Frontal cortex (tissue), 4 donors: Measurements from ENCODE around the gene CNGA1. TPM values are rescaled to one million over a fixed set of nuclear protein-coding genes. Genes with fewer than 3 reads are reported as not detected.
"Not testable (repeated sequence)": the region's sequence is repeated elsewhere in the genome, so short reads cannot be mapped to it uniquely, and the experiment has no call there.

Experiments
- DNase-seq, 2 donors: peaks; one replicate each; pipeline ENCODE4 v3.0.0; 2012; ENCODE audit warnings: low spot score in 2 of 2
- FAIRE-seq: peaks from 2 replicates; lab custom pipeline; 2012; peaks lifted over from hg19 to GRCh38; lab: Jason Lieb, UNC
- total RNA-seq: library from RNA; depleted of rRNA; stranded (reverse); fragments of >200 nt; gene quantifications from one replicate; pipeline ENCODE4 v1.2.3, GENCODE V29; 2014
- donor health status: control.
- donor health status: control.
- donor health status: control.

CNGA1 gene
- total RNA-seq, 1 donor from 2014 or later: 0.41 TPM

DNA sequence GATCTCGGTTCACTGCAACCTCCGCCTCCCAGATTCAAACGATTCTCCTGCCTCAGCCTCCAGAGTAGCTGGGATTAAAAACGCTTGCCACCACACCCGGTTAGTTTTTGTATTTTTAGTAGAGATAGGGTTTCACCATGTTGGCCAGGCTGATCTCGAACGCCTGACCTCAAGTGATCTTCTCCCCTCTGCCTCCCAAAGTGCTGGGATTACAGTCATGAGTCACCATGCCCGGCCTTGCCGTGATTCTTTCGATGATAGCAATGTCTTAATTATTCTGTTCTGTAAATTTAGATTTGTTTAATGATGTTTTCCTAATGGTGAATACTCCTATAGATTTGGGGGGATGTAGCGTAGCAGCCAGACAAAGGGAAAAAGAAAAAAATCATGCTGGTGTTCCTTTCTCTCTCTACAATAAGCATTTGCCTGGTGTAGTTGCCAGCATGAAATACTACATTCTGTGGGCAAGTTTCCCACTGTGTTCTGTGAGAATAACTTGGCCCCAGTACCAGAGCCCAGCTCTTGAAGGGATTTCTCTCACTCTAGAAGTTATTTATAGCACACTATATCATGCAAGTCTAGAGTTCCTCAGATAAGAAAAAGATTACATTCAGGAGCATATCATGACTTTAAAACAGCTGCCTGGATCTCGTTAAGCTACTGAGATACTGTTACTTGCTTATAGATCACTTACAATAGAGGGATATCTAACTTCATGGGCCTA lies 15.5 kb upstream of the CNGA1 start:
- FAIRE-seq (no peak), DNase-seq (no peak)

DNA sequence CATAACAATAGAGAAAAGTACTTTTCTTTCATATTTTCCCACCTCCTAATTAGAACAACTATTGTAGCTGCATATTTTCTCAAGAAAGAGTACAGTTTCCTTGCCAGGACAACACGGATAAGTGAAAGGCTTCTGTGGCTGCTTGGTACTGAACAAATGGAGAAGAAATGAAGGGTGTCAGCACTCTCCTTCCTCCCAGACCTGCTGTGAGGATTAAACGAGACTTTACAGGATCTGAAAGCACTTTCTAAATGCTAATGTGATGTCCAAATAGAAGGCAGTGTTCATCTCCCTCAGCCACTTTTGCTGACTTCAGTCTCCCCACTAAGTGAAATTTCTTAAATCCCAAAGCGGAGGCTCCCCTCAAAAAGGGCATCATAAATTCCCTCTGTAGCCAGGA lies 14.0 kb upstream of the CNGA1 start:
- DNase-seq (no peak), FAIRE-seq (no peak)

DNA sequence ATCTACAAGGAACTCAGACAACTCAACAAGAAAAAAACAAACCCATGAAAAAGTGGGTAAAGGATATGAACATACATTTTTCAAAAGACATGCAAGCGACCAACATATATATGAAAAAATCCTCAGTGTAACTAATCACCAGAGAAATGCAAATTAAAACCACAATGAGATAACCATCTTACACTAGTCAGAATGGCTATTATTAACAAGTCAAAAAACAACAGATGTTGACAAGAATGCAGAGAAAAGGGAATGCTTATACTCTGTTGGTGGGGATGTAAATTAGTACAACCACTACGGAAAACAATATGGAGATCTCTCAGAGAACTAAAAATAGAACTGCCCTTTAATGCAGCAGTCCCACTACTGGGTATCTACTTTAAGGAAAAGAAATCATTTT lies 12.2 kb upstream of the CNGA1 start:
- no peak for FAIRE-seq

DNA sequence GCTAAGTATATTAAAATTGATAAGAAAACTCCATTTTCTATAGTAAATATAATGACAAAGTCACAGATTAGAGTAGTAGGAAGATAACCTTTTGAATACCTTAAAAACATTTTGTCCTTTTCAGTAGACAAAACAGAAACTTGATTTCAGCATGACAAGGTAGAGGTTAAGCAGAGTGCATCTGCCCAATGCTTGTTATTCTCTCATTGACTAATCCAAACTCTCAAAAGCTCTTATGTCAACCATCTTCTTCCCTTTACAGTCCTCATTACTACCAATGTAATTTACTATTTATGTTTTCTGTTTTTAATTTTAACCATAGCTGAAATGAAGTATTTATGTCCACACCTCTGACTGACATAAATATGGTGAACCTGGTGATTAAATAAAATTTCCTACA lies 11.2 kb upstream of the CNGA1 start:
- DNase-seq: no peak
- no peak for FAIRE-seq

More for the DNA sequence above, 12.2 kb upstream of the CNGA1 start:
- DNase-seq: no peak

DNA sequence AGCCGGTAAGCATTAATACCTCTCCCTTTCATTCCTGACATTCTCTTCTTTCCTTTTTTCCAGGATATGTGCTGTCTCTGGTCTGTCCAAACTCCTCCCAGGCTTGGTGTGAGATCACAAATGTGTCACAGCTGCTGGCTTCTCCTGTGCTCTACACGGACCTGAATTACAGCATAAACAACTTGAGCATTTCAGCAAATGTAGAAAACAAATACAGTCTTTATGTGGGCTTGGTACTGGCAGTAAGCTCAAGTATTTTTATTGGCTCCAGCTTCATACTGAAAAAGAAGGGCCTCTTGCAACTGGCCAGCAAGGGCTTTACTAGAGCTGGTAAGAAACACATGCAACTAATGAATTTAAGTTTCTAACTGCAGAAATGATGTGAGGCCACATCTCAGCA lies 8.5 kb upstream of the CNGA1 start:
- FAIRE-seq (no peak), DNase-seq (no peak)

DNA sequence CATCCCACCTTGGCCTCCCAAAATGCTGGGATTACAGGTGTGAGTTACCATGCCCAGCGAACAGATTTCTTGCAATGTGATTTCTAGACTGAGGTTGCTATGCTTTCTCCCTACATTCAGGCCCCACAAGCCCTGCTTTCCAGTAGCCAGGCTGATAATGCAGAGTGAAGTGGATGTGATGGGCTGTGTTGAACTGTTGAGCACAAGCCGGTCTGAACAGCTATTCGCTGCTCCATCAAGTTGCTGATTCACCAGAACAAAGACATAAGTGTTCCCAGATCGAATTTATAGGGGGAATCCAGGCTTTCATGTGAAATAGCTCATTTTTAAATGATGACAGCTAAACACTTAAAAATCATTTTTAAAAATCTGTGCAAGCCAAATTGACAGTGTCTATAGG lies 8.0 kb upstream of the CNGA1 start:
- no peak for FAIRE-seq
- DNase-seq: no peak

DNA sequence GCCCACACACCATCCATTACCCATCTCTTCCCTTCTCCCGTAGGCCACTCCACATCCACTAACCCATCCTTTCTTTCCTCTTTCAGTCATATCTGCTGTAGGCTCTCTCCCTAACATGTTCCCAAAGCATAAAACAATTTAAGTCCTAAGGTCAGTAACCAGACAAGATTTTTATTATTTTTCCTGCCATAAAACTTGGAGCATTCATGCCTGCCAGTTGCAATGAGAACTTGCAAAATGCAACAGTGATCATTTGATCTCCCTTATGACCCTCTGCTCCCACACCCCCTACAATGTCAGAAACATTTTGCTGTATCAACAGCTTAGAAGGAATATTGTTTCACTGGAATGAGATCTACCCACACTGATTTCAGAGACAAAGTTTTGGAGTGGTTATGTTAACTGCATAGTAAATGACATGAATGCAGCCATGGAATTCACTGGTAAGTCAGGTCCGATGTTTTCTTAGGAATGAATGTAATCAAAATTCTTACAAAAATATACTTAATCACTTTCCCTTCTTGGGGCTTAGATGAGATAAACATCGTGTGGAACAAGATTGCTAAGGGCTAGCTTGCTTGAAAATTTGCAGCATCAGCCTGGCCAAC lies 5.8 kb upstream of the CNGA1 start:
- FAIRE-seq (no peak), DNase-seq (no peak)

DNA sequence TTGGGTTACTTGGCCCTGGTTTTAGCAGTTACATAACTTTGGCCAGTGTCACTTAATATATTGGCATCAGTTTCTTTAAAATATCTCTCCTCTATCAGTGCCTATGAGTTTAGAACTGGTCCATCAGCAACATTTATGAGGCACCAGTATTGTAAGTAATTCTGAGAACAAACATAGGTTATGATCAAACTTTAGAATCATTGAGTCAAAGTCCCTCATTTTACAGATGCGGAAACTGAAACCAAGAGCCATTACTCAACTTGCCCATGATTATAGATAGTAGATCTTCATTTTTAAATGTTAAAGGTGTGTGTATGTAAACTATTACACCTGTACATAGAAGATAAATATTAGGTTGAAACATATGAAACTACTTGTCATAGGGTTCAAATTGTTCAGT lies 4.6 kb upstream of the CNGA1 start:
- FAIRE-seq: no peak
- DNase-seq: no peak

DNA sequence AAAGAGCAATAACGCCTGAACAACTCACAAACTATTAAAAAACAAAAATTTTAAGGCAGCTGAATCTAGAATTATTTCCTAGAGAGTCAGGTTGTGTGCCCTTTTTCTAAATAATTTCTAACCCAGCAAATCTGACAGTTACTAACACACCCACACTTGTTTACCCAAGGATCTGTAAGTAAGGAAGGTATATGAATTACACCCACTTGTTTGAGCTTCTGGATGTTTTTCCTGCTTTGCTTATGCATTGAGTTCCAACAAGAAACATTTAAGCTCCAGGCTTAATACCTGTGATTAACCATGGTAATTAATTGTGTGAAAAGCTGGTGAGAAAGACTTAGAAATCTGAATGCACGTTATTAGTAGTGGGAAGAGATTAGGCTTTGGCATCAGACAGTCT lies 1.6 kb upstream of the CNGA1 start:
- FAIRE-seq: no peak
- no peak for DNase-seq

DNA sequence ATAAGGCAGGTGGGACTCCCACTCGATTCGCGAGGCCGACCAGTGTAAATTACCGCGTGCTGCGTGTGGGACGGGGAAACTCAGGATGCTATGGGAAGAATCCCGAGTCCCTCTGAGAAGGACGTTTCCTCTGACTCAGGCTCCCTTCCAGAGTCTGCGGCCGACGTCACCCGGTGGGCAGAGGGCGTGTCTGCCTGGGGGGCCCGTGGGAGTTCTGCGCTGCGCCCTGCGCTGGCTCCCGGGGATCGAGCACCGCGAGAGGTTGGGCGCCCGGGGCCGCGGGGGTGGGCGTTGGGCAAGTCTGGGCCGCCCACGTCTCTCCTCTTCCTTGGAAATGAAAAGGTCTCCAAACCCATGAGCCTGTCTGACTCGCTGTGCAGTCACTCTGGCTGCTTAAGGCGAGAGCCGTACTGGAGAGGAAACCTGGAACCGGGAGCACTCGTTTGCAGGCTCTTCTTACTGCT lies 659 bp upstream of the CNGA1 start:
- DNase-seq (peak in 1 of 2 donors; percentile 65), FAIRE-seq (no peak)

DNA sequence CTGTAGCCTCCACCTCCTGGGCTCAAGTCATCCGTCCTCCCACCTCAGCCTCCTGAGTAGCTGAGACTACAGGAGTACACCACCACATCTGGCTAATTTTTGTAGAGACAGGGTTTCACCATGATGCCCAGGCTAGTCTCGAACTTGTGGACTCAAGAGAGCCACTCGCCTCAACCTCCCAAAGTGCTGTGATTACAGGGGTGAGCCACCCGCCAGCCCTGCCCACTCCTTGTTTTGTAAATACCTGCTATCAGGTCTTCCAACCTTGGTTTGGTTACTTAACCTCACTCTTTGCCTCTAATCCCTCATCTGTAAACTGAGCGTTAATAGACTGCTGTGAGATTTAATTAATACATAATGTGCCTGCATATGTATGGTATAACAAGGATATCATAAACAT lies 803 bp downstream of the CNGA1 start:
- no peak for DNase-seq
- no peak for FAIRE-seq

DNA sequence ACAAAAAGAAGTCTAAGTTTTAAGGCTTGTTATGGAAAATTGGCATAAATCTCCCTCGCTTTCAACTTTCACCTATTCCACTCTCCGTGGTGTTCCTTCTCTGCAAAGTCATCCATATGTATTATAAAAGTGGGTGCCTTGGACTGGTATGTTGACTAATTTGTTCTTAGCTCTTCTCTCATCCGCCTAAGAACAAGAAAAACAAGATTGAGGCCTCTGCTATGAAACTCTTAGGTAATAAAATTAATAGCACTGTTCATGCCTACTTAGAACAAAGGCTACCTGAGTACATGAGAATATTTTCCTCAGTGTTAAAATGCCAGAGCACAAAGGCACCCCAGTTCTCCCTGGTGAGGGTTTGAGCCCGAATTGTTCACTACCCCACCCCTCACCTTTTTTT lies 1.3 kb downstream of the CNGA1 start:
- DNase-seq (no peak), FAIRE-seq (no peak)

DNA sequence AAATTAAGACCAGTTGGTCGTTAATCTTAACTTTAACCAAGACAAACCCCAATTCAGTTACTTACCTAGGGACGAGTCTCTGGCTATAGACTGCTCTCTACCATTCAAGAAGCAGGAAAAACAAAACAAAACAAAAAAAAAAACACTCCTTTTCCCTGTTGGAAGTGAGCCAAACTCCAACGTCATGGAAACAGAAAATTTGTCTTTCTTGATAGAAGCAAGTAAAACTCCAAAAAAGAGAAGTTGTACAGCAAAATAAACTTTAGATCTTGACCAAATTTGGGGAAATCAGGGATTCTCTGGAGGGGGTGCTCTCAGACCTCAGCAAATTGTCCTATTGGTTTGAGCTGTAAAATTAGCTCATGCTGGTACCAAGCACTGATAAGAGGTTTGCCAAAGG lies 3.7 kb downstream of the CNGA1 start:
- FAIRE-seq (no peak), DNase-seq (no peak)

DNA sequence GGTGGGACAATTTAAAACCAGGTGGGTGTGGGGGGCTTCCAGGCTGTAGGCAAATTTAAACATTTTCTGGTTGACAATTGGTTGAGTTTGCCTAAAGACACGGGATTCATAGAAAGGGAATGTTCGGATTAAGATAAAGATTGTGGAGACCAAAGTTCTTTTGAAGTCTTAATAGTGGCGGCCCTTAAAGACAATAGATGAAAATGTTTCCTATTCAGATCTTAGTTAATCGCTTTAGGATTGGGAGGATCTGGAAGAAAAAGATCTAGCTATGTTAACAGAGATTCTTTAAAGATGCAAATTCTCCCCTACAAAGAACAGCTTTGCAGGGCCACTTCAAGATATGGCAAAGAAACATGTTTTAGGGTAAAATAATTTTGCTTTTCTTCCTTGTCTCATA lies 4.8 kb downstream of the CNGA1 start:
- FAIRE-seq (no peak), DNase-seq (no peak)

DNA sequence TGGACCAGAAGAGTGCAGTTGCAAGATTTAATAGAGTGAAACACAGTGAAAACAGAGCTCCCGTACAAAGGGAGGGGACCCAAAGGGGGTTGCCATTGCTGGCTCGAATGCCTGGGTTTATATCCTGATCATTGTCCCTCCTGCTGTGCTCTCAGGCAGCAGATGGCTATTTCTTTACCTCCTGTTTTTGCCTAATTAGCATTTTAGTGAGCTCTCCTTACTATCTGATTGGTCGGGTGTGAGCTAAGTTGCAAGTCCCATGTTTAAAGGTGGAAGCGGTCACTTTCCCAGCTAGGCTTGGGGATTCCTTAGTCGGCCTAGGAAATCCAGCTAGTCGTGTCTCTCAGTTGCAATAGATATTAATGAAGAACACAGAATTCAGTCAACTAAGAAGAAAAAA lies 5.6 kb downstream of the CNGA1 start:
- not testable (repeated sequence) for DNase-seq, FAIRE-seq

DNA sequence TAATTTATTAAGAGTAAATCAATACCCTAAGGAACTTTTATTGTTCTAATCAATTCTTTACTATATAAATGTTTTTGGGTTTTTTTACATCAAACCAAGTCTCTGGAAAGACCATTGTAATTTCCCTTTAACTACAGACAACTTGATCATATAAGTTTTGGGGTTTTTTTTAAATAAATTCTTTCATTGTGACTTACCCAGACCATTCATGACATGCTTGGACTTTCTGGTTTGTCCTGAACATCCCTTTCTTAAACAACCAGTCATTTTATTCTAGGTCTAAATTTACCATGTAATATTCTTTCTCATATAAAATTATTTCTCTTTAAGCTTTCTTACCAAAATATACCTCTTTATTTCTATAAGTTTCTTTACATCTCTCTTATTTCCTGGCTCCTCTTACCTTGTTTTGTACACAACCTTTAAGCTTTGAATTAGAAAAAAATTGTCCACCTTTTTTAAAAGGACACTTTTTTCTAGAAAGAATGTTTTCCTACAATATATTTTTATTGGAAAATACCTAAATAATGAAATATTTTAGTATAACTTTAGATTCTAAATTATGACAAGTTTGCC lies 8.4 kb downstream of the CNGA1 start:
- FAIRE-seq (no peak), DNase-seq (no peak)

DNA sequence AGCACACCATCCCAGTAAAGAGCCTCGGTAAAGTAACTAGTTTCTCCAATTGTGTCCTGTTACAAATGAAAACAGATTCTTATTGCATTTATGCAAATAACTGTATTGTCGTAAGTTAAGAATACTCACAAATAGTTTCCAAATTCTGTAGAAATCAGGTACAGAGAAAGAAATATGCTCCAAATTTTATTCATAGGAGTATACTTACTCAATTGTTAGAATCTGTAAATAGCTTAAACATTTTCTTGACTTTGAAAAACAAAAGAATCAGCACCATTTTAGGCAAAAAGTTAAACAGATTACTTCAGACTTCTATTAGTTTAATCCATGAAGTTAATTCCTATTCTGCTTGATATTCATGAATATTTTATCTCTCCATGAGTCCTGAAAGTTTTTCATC lies 10.7 kb downstream of the CNGA1 start:
- FAIRE-seq (no peak), DNase-seq (no peak)

DNA sequence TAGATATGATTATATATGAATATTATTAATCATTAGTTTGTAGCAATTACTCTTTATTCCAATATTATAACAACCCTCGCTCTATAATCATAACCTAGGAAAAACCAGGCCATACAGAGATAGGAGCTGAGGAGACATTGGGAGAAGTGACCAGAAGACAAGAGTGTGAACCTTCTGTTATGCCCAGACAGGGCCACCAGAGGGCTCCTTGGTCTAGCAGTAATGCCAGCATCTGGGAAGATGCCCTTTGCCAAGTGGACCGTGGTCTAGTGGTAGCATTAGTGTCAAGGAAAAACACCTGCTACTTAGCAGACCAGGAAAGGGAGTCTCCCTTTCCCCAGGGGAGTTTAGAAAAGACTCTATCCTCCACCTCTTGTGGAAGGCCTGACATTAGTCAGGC lies 12.9 kb downstream of the CNGA1 start:
- not testable (repeated sequence) for FAIRE-seq, DNase-seq

DNA sequence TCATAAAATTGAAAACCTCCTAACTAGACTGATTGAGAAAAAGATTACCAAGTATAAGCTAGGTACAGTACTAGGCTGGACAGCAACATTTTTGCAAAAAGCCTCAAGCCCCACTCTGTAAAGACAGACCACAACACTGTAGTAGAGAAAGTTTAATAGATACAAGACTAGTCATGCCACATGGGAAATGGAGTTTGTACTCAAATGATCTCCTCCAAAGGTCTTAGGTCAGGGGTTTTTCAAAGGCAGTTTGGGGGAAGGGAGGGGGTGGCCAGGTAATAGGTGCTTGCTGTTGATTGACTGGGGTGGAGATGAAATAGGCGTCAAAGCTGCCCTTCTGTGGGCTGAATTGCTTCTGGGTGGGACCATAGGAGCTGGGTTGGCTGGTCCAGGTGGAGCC lies 14.2 kb downstream of the CNGA1 start:
- DNase-seq (no peak), FAIRE-seq (no peak)

DNA sequence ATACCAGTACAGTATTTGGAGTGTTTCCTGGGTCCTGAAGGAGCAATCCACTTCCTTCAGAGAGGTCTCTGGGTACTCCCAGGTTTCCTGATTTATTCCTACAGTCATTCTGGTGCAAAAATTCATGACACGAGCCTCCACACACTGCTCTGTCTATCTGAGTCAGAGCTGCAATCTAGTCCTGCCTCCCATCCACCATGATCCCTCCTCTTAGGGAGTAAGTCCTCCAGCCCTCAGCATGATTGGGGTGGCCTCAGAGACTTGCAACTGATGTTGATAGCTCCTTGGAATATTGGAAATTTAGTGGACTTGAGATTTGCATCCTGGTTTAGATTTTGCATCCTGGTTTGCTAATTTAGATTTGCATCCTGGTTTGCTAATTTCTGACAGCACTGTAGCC lies 20.5 kb downstream of the CNGA1 start:
- FAIRE-seq (no peak), DNase-seq (no peak)

DNA sequence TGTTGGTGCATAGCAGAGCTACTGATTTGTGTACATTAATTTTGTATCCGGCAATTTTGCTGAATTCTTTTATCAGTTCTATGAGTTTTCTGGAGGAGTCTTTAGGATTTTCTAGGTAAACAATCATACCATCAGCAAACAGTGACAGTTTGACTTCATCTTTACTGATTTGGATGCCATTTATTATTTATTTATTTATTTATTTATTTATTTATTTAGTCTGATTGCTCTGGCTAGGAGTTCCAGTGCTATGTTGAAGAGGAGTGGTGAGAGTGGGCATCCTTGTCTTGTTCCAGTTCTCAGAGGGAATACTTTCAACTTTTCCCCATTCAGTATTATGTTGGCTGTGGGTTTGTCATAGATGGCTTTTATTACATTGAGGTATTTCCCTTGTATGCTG lies 24.0 kb downstream of the CNGA1 start:
- DNase-seq, FAIRE-seq: not testable (repeated sequence)
